Sigmoid colon (tissue), 4 donors: Measurements from ENCODE around the gene INVS.

Experiments used
- EP300 ChIP-seq, 4 donors: sonication (generic); formaldehyde crosslinking; IDR thresholded peaks; one replicate each; pipeline ENCODE4 v1.6.1; 2017; ENCODE audit warnings: antibody characterized with exemption in 4 of 4
- POLR2A ChIP-seq, 2 donors: fragments of 450-650 bp; IDR thresholded peaks; one replicate each; pipeline ENCODE4 v1.6.1; 2016; ENCODE audit warnings: antibody characterized with exemption in 2 of 2, mild to moderate bottlenecking in 2 of 2, moderate library complexity in 2 of 2
- POLR2AphosphoS5 ChIP-seq, 4 donors: sonication (generic); formaldehyde crosslinking; IDR thresholded peaks; one replicate each; pipeline ENCODE4 v1.6.1; 2017; ENCODE audit warnings: antibody characterized with exemption in 4 of 4
- TF ChIP-seq, protein P1 (sequence below), 4 experiments: fragments of 450-650 bp in 3 of 4; fragments of 200-600 bp in 1 of 4; IDR thresholded peaks; one replicate each; pipeline ENCODE4 v1.5.1; 2016 to 2019; ENCODE audit warnings: antibody characterized with exemption in 4 of 4, mild to moderate bottlenecking in 3 of 4, moderate library complexity in 2 of 4

DNA sequence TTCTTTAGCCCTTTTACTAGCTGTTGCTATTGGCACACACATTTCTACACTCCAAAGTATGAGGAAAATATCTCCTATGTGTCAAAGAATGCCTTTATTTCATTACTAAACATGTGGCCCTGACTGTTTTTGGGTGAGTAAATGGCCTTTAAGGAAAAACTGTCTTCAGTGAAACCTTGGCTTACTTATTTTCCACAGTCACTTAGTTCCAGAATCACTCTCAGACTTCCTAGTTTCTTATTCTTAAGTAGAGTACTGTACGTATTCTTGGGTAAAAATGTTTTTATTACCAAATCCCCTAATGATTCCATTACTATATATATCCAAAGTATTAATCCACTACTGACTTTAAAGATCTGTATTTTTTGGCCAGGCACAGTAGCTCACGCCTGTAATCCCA, 27.8 kb upstream of the INVS start:
- TF ChIP-seq, protein P1, sequence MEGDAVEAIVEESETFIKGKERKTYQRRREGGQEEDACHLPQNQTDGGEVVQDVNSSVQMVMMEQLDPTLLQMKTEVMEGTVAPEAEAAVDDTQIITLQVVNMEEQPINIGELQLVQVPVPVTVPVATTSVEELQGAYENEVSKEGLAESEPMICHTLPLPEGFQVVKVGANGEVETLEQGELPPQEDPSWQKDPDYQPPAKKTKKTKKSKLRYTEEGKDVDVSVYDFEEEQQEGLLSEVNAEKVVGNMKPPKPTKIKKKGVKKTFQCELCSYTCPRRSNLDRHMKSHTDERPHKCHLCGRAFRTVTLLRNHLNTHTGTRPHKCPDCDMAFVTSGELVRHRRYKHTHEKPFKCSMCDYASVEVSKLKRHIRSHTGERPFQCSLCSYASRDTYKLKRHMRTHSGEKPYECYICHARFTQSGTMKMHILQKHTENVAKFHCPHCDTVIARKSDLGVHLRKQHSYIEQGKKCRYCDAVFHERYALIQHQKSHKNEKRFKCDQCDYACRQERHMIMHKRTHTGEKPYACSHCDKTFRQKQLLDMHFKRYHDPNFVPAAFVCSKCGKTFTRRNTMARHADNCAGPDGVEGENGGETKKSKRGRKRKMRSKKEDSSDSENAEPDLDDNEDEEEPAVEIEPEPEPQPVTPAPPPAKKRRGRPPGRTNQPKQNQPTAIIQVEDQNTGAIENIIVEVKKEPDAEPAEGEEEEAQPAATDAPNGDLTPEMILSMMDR (IDR thresholded peaks at IDR 0.05), result no peak
- no peak for TF ChIP-seq POLR2A (IDR thresholded peaks at IDR 0.05)
- TF ChIP-seq POLR2AphosphoS5 (IDR thresholded peaks at IDR 0.05), result no peak
- TF ChIP-seq EP300 (IDR thresholded peaks at IDR 0.05), result no peak
